Tibial nerve (tissue), 4 donors: ENCODE measurements around the gene SOD2.

Experiments used
- EP300 ChIP-seq, 2 donors: sonication (generic); formaldehyde crosslinking; IDR thresholded peaks; one replicate each; pipeline ENCODE4 v1.6.1; 2017; ENCODE audit warnings: antibody characterized with exemption in 2 of 2, mild to moderate bottlenecking in 1 of 2
- POLR2A ChIP-seq, 2 donors: fragments of 450-650 bp; IDR thresholded peaks; one replicate each; pipeline ENCODE4 v1.6.1; 2017; ENCODE audit warnings: antibody characterized with exemption in 2 of 2, mild to moderate bottlenecking in 2 of 2, moderate library complexity in 2 of 2
- TF ChIP-seq, protein P1 (sequence below), 5 experiments: fragments of 200-600 bp in 3 of 5; fragments of 450-650 bp in 2 of 5; sonication (generic) in 3 of 5; IDR thresholded peaks; one replicate each; pipeline ENCODE4 v1.5.1; 2016 to 2019; ENCODE audit warnings: antibody characterized with exemption in 5 of 5, mild to moderate bottlenecking in 3 of 5, moderate library complexity in 2 of 5

DNA sequence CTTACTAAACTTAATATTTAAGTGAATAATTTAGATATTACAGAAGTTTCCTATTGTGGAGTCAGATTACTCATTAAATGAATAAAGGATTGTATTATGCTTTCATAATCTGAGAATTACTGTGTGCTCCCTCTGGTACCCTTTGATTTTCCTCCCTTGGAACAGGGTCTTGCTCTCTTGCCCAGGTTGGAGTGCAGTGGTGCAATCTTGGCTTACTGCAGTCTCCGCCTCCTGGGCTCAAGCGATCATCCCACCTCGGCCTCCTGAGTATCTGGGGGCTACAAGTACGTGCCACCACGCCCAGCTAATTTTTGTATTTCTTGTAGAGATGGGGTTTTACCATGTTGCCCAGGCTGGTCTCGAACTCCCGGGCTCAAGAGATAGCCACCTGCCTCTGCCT, 43.9 kb upstream of the SOD2 start:
- TF ChIP-seq, protein P1, sequence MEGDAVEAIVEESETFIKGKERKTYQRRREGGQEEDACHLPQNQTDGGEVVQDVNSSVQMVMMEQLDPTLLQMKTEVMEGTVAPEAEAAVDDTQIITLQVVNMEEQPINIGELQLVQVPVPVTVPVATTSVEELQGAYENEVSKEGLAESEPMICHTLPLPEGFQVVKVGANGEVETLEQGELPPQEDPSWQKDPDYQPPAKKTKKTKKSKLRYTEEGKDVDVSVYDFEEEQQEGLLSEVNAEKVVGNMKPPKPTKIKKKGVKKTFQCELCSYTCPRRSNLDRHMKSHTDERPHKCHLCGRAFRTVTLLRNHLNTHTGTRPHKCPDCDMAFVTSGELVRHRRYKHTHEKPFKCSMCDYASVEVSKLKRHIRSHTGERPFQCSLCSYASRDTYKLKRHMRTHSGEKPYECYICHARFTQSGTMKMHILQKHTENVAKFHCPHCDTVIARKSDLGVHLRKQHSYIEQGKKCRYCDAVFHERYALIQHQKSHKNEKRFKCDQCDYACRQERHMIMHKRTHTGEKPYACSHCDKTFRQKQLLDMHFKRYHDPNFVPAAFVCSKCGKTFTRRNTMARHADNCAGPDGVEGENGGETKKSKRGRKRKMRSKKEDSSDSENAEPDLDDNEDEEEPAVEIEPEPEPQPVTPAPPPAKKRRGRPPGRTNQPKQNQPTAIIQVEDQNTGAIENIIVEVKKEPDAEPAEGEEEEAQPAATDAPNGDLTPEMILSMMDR (IDR thresholded peaks at IDR 0.05) = no peak
- TF ChIP-seq EP300 (IDR thresholded peaks at IDR 0.05) (no peak), POLR2A (IDR thresholded peaks at IDR 0.05) (no peak)
